Mesendoderm (in vitro differentiated cells): ENCODE results near the gene UXS1.

Source experiments
- DNase-seq: peaks from one replicate; pipeline ENCODE4 v3.0.0; 2013
- H2AK5ac ChIP-seq: 2 replicates; pipeline ENCODE4 v1.6.1; 2013; ENCODE audit warnings: low read length, inconsistent platforms
- H2BK120ac ChIP-seq: 2 replicates; pipeline ENCODE4 v1.6.1; 2013; ENCODE audit warnings: low read depth, mild to moderate bottlenecking, low read length, moderate library complexity, mixed read lengths
- H2BK15ac ChIP-seq: replicated peaks from 2 replicates; pipeline ENCODE4 v1.6.1; 2013; ENCODE audit warnings: low read depth, mild to moderate bottlenecking, moderate library complexity
- H2BK5ac ChIP-seq: 2 replicates; pipeline ENCODE4 v1.6.1; 2013; ENCODE audit warnings: low read length, inconsistent platforms
- H3K18ac ChIP-seq: 2 replicates; pipeline ENCODE4 v1.6.1; 2013; ENCODE audit warnings: mild to moderate bottlenecking, low read length, mixed read lengths
- H3K23ac ChIP-seq: one replicate; pipeline ENCODE4 v1.6.1; 2013; ENCODE audit warnings: low read length
- H3K27ac ChIP-seq: 2 replicates; pipeline ENCODE4 v1.5.1; 2013; ENCODE audit warnings: low read depth, mild to moderate bottlenecking, inconsistent platforms, low read length, moderate library complexity
- H3K27me3 ChIP-seq: 2 replicates; pipeline ENCODE4 v1.6.1; 2013; ENCODE audit warnings: low read length, control low read depth, mild to moderate bottlenecking, inconsistent platforms; ENCODE audit not compliant: insufficient read depth, poor library complexity
- H3K36me3 ChIP-seq: 2 replicates; pipeline ENCODE4 v1.6.1; 2013; ENCODE audit warnings: low read length, inconsistent platforms; ENCODE audit not compliant: control insufficient read depth, insufficient read depth
- H3K4ac ChIP-seq: one replicate; pipeline ENCODE4 v1.6.1; 2013; ENCODE audit warnings: low read depth, mild to moderate bottlenecking, low read length, moderate library complexity
- H3K4me1 ChIP-seq: 2 replicates; pipeline ENCODE4 v1.6.1; 2013; ENCODE audit warnings: low read depth, low read length, inconsistent platforms; ENCODE audit not compliant: control insufficient read depth
- H3K4me2 ChIP-seq: 2 replicates; pipeline ENCODE4 v1.6.1; 2013; ENCODE audit warnings: low read length
- H3K4me3 ChIP-seq: 2 replicates; pipeline ENCODE4 v1.5.1; 2013; ENCODE audit warnings: mild to moderate bottlenecking, low read length
- H3K56ac ChIP-seq: one replicate; pipeline ENCODE4 v1.6.1; 2013; ENCODE audit warnings: low read length
- H3K79me1 ChIP-seq: 2 replicates; pipeline ENCODE4 v1.6.1; 2013; ENCODE audit warnings: low read length, inconsistent platforms
- H3K79me2 ChIP-seq: 2 replicates; pipeline ENCODE4 v1.6.1; 2013; ENCODE audit warnings: mild to moderate bottlenecking, low read length; ENCODE audit not compliant: control insufficient read depth, insufficient read depth
- H3K9ac ChIP-seq: 2 replicates; pipeline ENCODE4 v1.6.1; 2013; ENCODE audit warnings: low read length, inconsistent platforms
- H4K5ac ChIP-seq: one replicate; pipeline ENCODE4 v1.6.1; 2013; ENCODE audit warnings: low read length
- H4K8ac ChIP-seq: one replicate; pipeline ENCODE4 v1.6.1; 2013; ENCODE audit warnings: low read depth, mild to moderate bottlenecking, control low read depth, low read length, moderate library complexity
- WGBS: extraction: QIAGEN DNeasy Blood & Tissue Kit; methylation state at CpG from one replicate; pipeline ENCODE4 v1.1.7; 2013; ENCODE audit warnings: low lambda C conversion rate, missing lambda C conversion rate; ENCODE audit not compliant: insufficient coverage; ENCODE audit errors: extremely low coverage; 5-methylcytosine and 5-hydroxymethylcytosine counted together

Gene UXS1

DNA sequence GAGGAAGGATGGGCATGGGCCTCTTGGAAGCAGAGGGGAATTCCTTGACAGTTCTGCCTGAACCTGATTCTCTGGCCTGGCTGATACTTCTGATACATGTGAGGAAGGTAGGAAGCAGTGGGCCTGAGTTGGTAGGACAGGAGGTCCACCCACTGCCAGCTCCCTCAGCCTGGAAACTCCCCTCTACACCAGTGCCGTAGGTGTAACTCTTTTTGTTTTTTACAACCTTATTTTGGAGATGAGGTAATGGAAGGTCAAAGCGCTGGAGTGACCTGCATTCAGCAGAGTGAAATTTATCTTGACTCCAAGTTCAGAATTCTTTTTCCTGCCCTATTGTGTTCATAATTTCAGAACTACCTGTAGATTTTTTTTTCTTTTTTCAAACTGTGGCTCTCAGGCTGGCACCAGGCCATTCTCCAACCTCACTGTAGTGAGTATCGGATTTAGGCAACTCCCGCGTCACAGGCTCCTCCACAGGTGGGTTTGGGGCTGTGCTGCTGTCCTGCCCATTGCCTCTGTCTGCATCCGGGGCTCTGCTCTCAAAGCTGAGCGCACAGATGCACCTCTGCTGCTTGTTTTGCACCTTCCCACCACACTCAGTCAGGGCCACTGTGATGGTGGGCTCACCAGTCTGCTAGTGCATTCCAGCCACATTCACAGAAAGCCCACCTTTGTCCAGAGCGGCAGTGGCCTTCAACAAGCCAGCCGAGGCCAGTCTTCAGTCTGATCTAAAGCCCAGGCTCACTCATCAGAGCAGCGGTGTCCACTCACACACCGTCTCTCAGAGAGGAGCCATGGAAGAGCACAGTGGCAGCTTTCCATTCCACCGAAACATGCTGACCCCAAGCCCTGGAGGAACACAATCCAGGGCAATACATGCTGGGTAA, 87.2 kb downstream of the UXS1 start:
- no peak for DNase-seq
- H3K79me1 ChIP-seq, result no peaks in the 10 kb centered on the region
- H3K56ac ChIP-seq, result no peak overlapping the region
- no peaks in the 10 kb centered on the region for H3K27me3 ChIP-seq
- no peak overlapping the region for H2BK120ac ChIP-seq
- H3K4me1 ChIP-seq, result no peaks in the 10 kb centered on the region
- no peak overlapping the region for H3K18ac ChIP-seq
- no peaks in the 10 kb centered on the region for H3K79me2 ChIP-seq
- H3K4me3 ChIP-seq, result no peak overlapping the region
- H3K36me3 ChIP-seq, result no peaks in the 10 kb centered on the region
- no peak overlapping the region for H4K5ac ChIP-seq
- no peak overlapping the region for H3K4ac ChIP-seq
- no peak overlapping the region for H3K27ac ChIP-seq
- no peak overlapping the region for H2BK15ac ChIP-seq
- H3K9ac ChIP-seq, result no peak overlapping the region
- WGBS, result no CpG with 5 or more reads among the region's 12 CpGs
- no peak overlapping the region for H2AK5ac ChIP-seq
- no peak overlapping the region for H2BK5ac ChIP-seq
- no peak overlapping the region for H4K8ac ChIP-seq
- no peak overlapping the region for H3K23ac ChIP-seq
- H3K4me2 ChIP-seq, result no peak overlapping the region

DNA sequence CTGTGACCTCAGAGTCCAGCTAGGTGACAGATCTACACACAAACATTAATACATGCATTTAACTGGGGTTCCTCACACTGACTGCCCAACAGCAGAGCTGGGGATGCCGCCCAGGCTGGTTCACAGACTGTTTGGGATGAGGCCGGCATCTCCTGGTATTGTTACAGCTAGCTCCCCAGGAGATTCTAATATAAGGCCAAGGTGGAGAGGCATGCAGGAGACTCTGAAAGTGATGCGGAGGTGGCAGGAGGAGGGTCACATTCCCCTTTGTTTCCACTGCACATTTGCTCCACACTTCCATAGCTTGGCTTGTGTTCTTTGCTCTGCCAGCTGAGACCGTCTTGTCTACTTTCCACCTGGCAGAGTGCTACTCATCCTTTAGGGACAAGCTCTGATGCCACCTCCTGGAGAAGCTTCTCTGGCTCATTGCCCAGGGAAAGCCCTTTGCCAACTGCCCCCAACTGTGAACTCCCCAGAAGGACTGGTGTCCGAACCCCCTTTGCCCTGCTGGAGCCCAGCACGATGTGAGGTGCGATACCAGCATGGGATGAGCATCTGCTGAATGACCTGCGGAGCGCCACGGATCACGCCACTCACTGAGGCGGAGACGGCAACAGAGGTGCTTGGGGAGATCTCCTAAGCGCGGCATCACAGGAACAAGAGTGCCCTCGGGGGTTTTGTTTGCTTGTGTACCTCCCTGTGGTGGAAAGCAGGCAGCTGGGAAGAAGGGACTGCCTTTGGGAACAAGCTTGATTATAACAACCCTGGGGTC, 88.8 kb downstream of the UXS1 start:
- no peaks in the 10 kb centered on the region for H3K79me2 ChIP-seq
- no peak overlapping the region for H3K23ac ChIP-seq
- H3K4me1 ChIP-seq, result no peaks in the 10 kb centered on the region
- H3K9ac ChIP-seq, result no peak overlapping the region
- no peak overlapping the region for H3K56ac ChIP-seq
- H3K79me1 ChIP-seq, result no peaks in the 10 kb centered on the region
- no peaks in the 10 kb centered on the region for H3K27me3 ChIP-seq
- no peak overlapping the region for H3K4ac ChIP-seq
- H3K4me3 ChIP-seq, result no peak overlapping the region
- no peak overlapping the region for H3K27ac ChIP-seq
- no peaks in the 10 kb centered on the region for H3K36me3 ChIP-seq
- no peak overlapping the region for H3K4me2 ChIP-seq
- H2BK120ac ChIP-seq, result no peak overlapping the region
- no peak overlapping the region for H2AK5ac ChIP-seq
- H2BK5ac ChIP-seq, result no peak overlapping the region
- H2BK15ac ChIP-seq, result no peak overlapping the region
- DNase-seq, result no peak
- no CpG with 5 or more reads among the region's 16 CpGs for WGBS
- no peak overlapping the region for H3K18ac ChIP-seq
- no peak overlapping the region for H4K5ac ChIP-seq
- no peak overlapping the region for H4K8ac ChIP-seq

DNA sequence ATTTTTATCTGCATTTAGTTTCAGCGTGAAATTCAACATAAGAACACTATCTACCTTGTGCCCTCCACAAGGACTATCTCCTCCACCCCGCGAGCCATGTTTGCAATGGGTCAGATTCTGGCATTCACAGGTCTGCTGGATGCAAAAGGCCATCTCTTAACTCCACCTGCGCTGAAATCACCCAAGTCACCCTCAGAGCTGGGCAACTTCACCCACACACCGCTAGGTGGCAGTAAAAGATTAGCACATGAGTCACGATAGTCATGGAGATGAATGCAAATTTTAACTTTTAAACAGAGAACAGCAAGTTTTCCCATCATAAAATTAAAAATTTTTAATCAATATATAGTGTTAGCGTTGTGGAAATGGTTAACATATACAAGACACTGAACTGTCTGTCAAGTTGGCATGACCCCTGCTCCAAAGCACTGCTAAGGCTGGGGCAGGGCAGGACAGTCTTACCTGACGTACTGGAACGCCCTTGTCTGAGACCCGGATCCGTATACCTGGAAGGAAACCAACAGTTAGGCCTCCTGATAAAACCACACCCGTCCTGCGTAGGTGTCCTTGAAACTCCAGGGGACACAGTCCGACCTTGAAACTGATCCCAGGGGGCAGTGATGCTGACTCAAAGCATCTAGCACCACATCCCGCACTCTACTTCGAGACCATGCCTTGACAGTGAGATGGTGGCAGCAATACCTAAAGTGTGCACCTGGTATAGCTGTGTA, 89.6 kb downstream of the UXS1 start:
- H3K23ac ChIP-seq, result no peak overlapping the region
- no peak overlapping the region for H3K4me2 ChIP-seq
- no peak overlapping the region for H3K4me3 ChIP-seq
- WGBS, result no CpG with 5 or more reads among the region's 16 CpGs
- no peaks in the 10 kb centered on the region for H3K27me3 ChIP-seq
- no peaks in the 10 kb centered on the region for H3K79me1 ChIP-seq
- H4K5ac ChIP-seq, result no peak overlapping the region
- H3K27ac ChIP-seq, result no peak overlapping the region
- no peaks in the 10 kb centered on the region for H3K4me1 ChIP-seq
- no peaks in the 10 kb centered on the region for H3K36me3 ChIP-seq
- H3K9ac ChIP-seq, result no peak overlapping the region
- H2AK5ac ChIP-seq, result no peak overlapping the region
- no peak overlapping the region for H2BK120ac ChIP-seq
- H4K8ac ChIP-seq, result no peak overlapping the region
- H2BK15ac ChIP-seq, result no peak overlapping the region
- peak; percentile 68 for DNase-seq
- no peak overlapping the region for H2BK5ac ChIP-seq
- no peak overlapping the region for H3K56ac ChIP-seq
- H3K79me2 ChIP-seq, result no peaks in the 10 kb centered on the region
- no peak overlapping the region for H3K18ac ChIP-seq
- no peak overlapping the region for H3K4ac ChIP-seq

DNA sequence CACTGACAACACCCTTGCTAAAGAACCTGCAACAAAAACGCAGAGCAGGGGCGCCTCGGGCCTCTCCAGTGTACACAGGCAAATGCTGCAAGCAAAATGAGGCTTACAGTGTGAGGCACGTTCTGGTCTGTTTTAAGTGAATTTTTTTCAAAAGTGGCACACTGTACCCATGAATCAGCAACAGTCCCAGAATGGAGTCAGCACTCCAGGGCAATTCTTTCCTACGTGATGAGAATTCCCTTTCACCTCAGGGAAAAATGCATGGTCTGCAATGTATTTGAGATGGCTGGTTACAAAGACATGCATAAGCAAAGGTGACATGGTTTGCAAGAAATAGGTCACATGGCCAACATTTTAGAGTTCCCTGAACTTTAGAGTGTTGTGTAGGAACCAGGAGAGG, 94.4 kb downstream of the UXS1 start:
- no peaks in the 10 kb centered on the region for H3K79me2 ChIP-seq
- no peak overlapping the region for H3K27ac ChIP-seq
- H3K18ac ChIP-seq, result no peak overlapping the region
- H4K8ac ChIP-seq, result no peak overlapping the region
- H2BK15ac ChIP-seq, result no peak overlapping the region
- no CpG with 5 or more reads among the region's 5 CpGs for WGBS
- no peak overlapping the region for H3K56ac ChIP-seq
- no peak overlapping the region for H3K4ac ChIP-seq
- H3K4me3 ChIP-seq, result no peak overlapping the region
- H4K5ac ChIP-seq, result no peak overlapping the region
- H2BK5ac ChIP-seq, result no peak overlapping the region
- DNase-seq, result no peak
- no peaks in the 10 kb centered on the region for H3K27me3 ChIP-seq
- no peak overlapping the region for H2AK5ac ChIP-seq
- peaks cover 3% of the 10 kb centered on the region for H3K36me3 ChIP-seq
- no peaks in the 10 kb centered on the region for H3K4me1 ChIP-seq
- H3K79me1 ChIP-seq, result no peaks in the 10 kb centered on the region
- H3K9ac ChIP-seq, result no peak overlapping the region
- no peak overlapping the region for H3K4me2 ChIP-seq
- H3K23ac ChIP-seq, result no peak overlapping the region
- no peak overlapping the region for H2BK120ac ChIP-seq

DNA sequence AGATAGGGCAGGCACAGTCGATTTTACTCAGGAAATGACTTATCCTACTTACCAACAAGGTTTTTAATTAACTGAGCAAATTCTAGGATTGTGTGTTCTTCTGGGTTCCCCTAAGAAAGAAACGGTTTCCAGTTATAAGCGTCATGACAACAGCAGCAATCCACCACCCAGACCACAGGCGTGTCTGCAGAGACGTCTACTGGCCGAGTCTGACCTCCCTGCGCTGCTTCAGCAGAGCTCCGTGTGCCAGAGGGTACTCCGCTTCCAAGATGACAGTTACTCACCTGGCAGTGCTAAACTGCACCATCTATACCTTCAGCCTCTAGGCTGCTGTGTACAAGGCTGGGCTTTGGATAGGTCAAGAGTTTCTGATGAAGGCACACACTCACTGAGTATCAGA, 95.4 kb downstream of the UXS1 start:
- Histone ChIP-seq H3K79me1 (no peaks in the 10 kb centered on the region), H3K27ac (no peak overlapping the region), H4K8ac (no peak overlapping the region), H4K5ac (no peak overlapping the region), H3K18ac (no peak overlapping the region), H3K9ac (no peak overlapping the region), H3K4ac (no peak overlapping the region), H3K27me3 (no peaks in the 10 kb centered on the region), H3K79me2 (no peaks in the 10 kb centered on the region), H3K23ac (no peak overlapping the region), H3K36me3 (peaks cover 6% of the 10 kb centered on the region), H2BK15ac (no peak overlapping the region), H3K4me1 (no peaks in the 10 kb centered on the region), H2BK5ac (no peak overlapping the region), H3K4me3 (no peak overlapping the region), H3K4me2 (no peak overlapping the region), H2AK5ac (no peak overlapping the region), H3K56ac (no peak overlapping the region), H2BK120ac (no peak overlapping the region)
- no peak for DNase-seq
- WGBS, result no CpG with 5 or more reads among the region's 9 CpGs
